Fibroblast of gingiva (primary cell): ENCODE data around the gene IFI27L2.

ENCODE experiments used
- DNase-seq: peaks from one replicate; pipeline ENCODE4 v3.0.0-alpha.2; 2011; ENCODE audit warnings: low read depth

IFI27L2 gene

GRCh38 chr14:94152676-94153075, 23.3 kb upstream of the IFI27L2 start:
- no peak for DNase-seq

- DNase-seq = no peak
Measured at GRCh38 chr14:94145902-94146527, 16.6 kb upstream of the IFI27L2 start.

GRCh38 chr14:94144765-94145164, 15.4 kb upstream of the IFI27L2 start:
- no peak for DNase-seq

DNA sequence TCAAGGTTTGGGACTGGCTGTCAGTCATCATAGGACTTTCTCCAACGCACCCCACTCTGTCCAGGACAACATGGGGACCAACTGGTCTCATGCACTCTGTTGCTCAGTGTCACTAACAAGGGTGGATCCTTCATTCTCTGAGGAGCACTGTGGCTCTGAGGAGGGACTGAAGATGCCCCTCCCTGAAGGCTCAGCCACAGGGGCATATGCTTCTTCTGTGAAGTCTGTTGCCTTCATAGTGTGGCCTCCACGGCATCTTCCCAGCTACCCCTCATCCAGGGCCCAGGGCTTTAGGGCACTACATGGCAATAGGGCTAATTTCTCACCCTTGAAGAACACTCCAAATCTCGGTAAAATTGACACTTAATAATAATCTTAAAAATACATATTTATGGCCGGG, 14.3 kb upstream of the IFI27L2 start:
- DNase-seq = no peak

DNA sequence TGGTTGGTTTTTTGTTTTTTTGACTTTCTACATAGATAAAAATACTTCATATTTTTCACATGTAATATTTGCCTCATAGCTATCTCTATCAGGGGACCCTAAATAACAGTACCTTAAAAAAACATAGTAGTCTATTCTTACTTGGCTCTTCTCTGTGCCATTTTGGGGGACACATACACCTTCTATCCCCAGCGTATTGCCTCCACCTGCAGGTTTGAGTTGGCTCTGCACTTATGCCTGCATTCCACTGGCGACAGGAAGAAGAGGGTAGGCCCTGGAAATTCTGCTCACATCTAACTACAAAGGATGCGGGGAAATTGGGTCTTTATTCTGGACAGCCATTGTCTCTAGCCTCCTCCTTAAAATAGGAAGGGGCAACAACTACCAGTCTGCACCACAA, 13.8 kb upstream of the IFI27L2 start:
- no peak for DNase-seq

DNA sequence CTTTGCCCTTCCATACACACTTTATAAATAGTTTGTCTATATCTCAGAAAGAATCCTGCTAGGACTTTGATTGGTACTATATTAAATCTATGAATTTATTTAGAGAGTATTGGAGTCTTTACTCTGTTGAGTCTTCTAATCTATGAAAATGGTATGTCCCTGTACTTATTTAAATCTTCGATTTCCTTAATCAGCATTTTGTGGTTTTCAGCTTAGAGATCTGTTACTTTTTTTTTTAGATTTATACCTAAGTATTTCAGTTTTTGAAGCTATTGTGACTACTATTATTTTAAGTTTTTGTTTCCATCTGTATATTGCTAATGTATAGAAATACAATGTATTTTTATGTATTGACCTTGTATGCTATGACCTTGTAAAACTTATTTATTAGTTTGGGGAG, 13.4 kb upstream of the IFI27L2 start:
- DNase-seq = no peak

DNA sequence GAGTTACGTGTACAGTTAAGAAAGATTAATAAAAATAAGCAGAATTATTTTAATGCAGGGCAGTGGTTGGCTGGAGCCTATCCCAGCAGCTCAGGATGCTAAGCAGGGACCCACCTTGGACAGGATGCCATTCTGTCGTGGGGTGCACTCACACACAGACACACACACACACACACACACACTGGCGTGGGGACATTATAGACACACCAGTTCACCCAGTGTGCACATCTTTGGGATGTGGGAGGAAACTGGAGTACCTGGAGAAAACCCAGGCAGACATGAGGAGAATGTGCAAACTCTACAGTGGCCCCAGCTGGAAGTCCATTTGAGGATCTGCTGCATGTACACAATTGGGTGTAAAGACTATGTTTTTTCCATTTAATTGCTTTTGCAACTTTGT, 12.8 kb upstream of the IFI27L2 start:
- no peak for DNase-seq

GRCh38 chr14:94139421-94139820, 10.0 kb upstream of the IFI27L2 start:
- DNase-seq = no peak

- DNase-seq = no peak
Measured at GRCh38 chr14:94139006-94139405, 9.6 kb upstream of the IFI27L2 start.

- DNase-seq = no peak
Measured at GRCh38 chr14:94138251-94138650, 8.8 kb upstream of the IFI27L2 start.

GRCh38 chr14:94136575-94137331, 7.3 kb upstream of the IFI27L2 start:
- peak; percentile 71 for DNase-seq

GRCh38 chr14:94135476-94135875, 6.1 kb upstream of the IFI27L2 start:
- DNase-seq = no peak

- peak; percentile 54 for DNase-seq
Measured at GRCh38 chr14:94132285-94132887, 3.0 kb upstream of the IFI27L2 start.

GRCh38 chr14:94129758-94130414, 482 bp upstream of the IFI27L2 start:
- DNase-seq = peak; percentile 40

DNA sequence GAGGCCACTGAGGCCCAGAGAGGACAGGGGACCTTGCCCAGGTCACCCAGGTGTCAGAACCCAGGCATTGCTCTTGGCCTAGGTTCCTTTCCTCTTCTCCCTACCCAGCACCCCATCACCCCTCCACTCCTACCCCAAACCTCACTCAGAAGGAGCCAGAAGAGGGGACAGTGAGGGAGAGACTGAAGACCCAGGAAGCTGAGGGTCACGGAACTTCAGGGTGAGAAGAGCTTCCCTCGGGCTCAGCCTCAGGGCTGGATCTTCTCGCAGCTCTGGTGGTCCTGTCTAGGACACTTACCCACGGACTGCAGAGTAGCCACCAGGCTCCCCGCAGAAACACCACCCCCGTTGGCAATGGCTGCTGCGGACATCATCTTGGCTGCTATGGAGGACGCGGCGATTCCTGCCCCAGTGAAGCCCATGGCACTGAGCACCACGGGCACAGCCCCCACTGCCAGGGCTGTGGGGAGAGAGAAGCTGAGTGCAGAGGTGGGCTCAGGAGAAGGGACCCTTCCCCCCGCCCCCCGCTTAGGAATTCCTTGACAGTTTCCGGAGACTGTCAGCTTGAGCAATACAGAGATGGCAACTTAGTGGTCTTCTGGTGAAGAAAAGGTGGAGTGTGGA, 1.1 kb downstream of the IFI27L2 start:
- DNase-seq = no peak

GRCh38 chr14:94127330-94127729, 2.1 kb downstream of the IFI27L2 start:
- DNase-seq = no peak

DNA sequence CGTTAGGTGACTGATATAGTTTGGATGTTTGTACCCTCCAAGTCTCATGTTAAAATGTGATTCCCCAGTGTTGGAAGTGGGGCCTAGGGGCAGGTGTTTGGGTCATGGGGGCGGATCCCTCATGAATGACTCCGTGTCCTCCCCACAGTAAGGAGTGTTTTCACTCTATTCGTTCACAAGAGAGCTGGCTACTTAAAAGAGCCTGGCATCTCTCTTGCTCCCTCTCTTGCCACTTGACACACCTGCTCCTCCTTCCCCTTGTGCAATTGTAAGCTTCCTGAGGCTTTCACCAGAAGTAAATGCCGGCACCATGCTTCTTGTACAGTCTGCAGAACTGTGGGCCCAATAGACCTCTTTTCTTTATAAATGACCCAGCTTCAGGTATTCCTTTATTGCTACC, 2.6 kb downstream of the IFI27L2 start:
- DNase-seq = no peak

DNA sequence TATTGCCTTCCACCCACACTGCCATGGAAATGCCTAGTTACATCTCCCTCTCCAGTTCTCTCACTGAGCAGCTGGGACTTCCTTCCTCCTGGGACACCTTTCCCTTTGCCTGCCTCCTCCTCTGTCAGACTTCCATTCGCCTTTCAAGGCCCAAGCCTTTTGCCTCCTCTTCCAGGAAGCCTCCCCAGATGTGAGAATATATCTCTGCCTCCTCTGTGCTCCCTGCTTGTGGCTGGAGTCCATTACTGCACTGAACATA, 3.1 kb downstream of the IFI27L2 start:
- DNase-seq = no peak

- DNase-seq = no peak
Measured at GRCh38 chr14:94125659-94126418, 3.6 kb downstream of the IFI27L2 start.

DNA sequence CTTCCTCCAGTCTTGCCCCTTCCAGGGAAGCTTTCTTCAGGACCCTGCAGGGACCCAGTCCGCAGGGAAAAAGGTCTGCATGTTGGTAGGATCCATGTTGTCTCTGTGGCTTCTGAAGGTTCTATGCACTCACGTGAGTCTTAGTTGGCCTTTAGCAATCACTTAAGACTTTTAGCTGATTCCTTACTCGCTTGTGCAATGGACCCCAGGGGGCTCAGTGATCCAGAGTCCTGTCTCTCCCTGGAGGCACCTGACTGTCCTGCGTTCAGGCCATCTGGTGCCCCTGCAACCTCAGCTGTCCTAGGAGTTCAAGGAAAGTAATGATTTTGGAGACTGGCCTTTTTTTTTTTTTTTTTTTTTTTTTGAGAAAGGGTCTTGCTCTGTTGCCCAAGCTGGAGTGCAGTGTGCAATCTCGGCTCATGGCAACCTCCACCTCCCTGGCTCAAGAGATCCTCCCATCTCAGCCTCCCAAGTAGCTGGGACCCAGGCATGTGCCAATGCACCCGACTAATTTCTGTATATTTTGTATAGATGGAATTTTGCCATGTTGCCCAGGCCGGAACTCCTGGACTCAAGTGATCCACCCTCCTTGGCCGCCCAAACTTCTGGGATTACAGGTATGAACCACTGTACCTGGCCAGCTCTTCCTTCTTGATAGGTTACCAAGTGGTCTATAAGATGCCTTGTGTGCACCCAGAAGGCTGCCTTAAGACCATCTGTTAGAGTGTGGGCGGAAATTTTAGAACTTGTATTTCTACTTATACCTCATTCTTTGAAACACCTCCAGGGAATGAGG, 4.6 kb downstream of the IFI27L2 start:
- DNase-seq = no peak

- no peak for DNase-seq
Measured at GRCh38 chr14:94123868-94124267, 5.5 kb downstream of the IFI27L2 start.
